Rectal smooth muscle tissue (tissue), 1 donor: ENCODE measurements around the gene NMU.
"Not testable (repeated sequence)": the region's sequence is repeated elsewhere in the genome, so short reads cannot be mapped to it uniquely, and the experiment has no call there.

Source experiments
- H3K27ac ChIP-seq: one replicate; pipeline ENCODE4 v1.7.0; 2013; ENCODE audit warnings: low read depth, low read length, inconsistent platforms
- H3K27me3 ChIP-seq: one replicate; pipeline ENCODE4 v1.7.0; 2013; ENCODE audit warnings: low read length; ENCODE audit not compliant: control insufficient read depth, insufficient read depth
- H3K36me3 ChIP-seq: one replicate; pipeline ENCODE4 v1.7.0; 2013; ENCODE audit warnings: low read length; ENCODE audit not compliant: control insufficient read depth, insufficient read depth
- H3K4me1 ChIP-seq: one replicate; pipeline ENCODE4 v1.7.0; 2013; ENCODE audit warnings: low read length; ENCODE audit not compliant: control insufficient read depth, insufficient read depth
- H3K4me3 ChIP-seq: one replicate; pipeline ENCODE4 v1.7.0; 2013; ENCODE audit warnings: low read length
- H3K9ac ChIP-seq: one replicate; pipeline ENCODE4 v1.7.0; 2013; ENCODE audit warnings: low read length

The NMU gene

GRCh38 chr4:55582773-55583172 is 53.3 kb downstream of the NMU start:
- not testable (repeated sequence) for H3K27me3 ChIP-seq, H3K27ac ChIP-seq, H3K4me1 ChIP-seq, H3K4me3 ChIP-seq, H3K36me3 ChIP-seq, H3K9ac ChIP-seq

- Histone ChIP-seq H3K4me1 (no peaks in the 10 kb centered on the region), H3K9ac (no peak overlapping the region), H3K27me3 (no peaks in the 10 kb centered on the region), H3K36me3 (no peaks in the 10 kb centered on the region), H3K27ac (no peak overlapping the region), H3K4me3 (no peak overlapping the region)
These were observed 57.6 kb downstream of the NMU start for GRCh38 chr4:55578341-55579010.

GRCh38 chr4:55575513-55575912 is 60.6 kb downstream of the NMU start:
- Histone ChIP-seq H3K27ac (no peak overlapping the region), H3K4me3 (no peak overlapping the region), H3K36me3 (no peaks in the 10 kb centered on the region), H3K27me3 (no peaks in the 10 kb centered on the region), H3K9ac (no peak overlapping the region), H3K4me1 (no peaks in the 10 kb centered on the region)

GRCh38 chr4:55574252-55574651 is 61.8 kb downstream of the NMU start:
- no peaks in the 10 kb centered on the region for H3K27me3 ChIP-seq
- no peak overlapping the region for H3K4me3 ChIP-seq
- no peak overlapping the region for H3K27ac ChIP-seq
- H3K9ac ChIP-seq = no peak overlapping the region
- H3K36me3 ChIP-seq = no peaks in the 10 kb centered on the region
- no peaks in the 10 kb centered on the region for H3K4me1 ChIP-seq

- H3K4me1 ChIP-seq = no peaks in the 10 kb centered on the region
- H3K9ac ChIP-seq = no peak overlapping the region
- H3K4me3 ChIP-seq = no peak overlapping the region
- H3K36me3 ChIP-seq = no peaks in the 10 kb centered on the region
- H3K27ac ChIP-seq = no peak overlapping the region
- H3K27me3 ChIP-seq = no peaks in the 10 kb centered on the region
These were observed 64.3 kb downstream of the NMU start for GRCh38 chr4:55571806-55572205.

GRCh38 chr4:55568905-55569504 is 67.1 kb downstream of the NMU start:
- Histone ChIP-seq H3K36me3 (no peaks in the 10 kb centered on the region), H3K27me3 (no peaks in the 10 kb centered on the region), H3K4me3 (no peak overlapping the region), H3K4me1 (no peaks in the 10 kb centered on the region), H3K27ac (no peak overlapping the region), H3K9ac (no peak overlapping the region)

- Histone ChIP-seq H3K27me3 (no peaks in the 10 kb centered on the region), H3K36me3 (no peaks in the 10 kb centered on the region), H3K9ac (no peak overlapping the region), H3K27ac (no peak overlapping the region), H3K4me3 (no peak overlapping the region), H3K4me1 (no peaks in the 10 kb centered on the region)
These were observed 74.2 kb downstream of the NMU start for GRCh38 chr4:55561889-55562288.

GRCh38 chr4:55560096-55560495 is 76.0 kb downstream of the NMU start:
- Histone ChIP-seq H3K4me3 (no peak overlapping the region), H3K27ac (no peak overlapping the region), H3K9ac (no peak overlapping the region), H3K36me3 (no peaks in the 10 kb centered on the region), H3K27me3 (no peaks in the 10 kb centered on the region), H3K4me1 (no peaks in the 10 kb centered on the region)

- Histone ChIP-seq H3K36me3 (no peaks in the 10 kb centered on the region), H3K9ac (no peak overlapping the region), H3K4me3 (no peak overlapping the region), H3K27me3 (no peaks in the 10 kb centered on the region), H3K4me1 (no peaks in the 10 kb centered on the region), H3K27ac (no peak overlapping the region)
These were observed 81.6 kb downstream of the NMU start for GRCh38 chr4:55554453-55555030.

GRCh38 chr4:55553441-55554201 is 82.5 kb downstream of the NMU start:
- peak overlapping the region; percentile 50 for H3K27ac ChIP-seq
- no peaks in the 10 kb centered on the region for H3K4me1 ChIP-seq
- H3K9ac ChIP-seq = no peak overlapping the region
- H3K27me3 ChIP-seq = no peaks in the 10 kb centered on the region
- H3K4me3 ChIP-seq = peak overlapping the region; percentile 47
- H3K36me3 ChIP-seq = no peaks in the 10 kb centered on the region

- not testable (repeated sequence) for H3K27me3 ChIP-seq, H3K4me3 ChIP-seq, H3K36me3 ChIP-seq, H3K4me1 ChIP-seq, H3K9ac ChIP-seq, H3K27ac ChIP-seq
These were observed 84.1 kb downstream of the NMU start for GRCh38 chr4:55551964-55552363.

- no peak overlapping the region for H3K9ac ChIP-seq
These were observed 86.2 kb downstream of the NMU start for GRCh38 chr4:55549888-55550287.

More at GRCh38 chr4:55549888-55550287, 86.2 kb downstream of the NMU start:
- Histone ChIP-seq H3K27me3 (no peaks in the 10 kb centered on the region), H3K36me3 (no peaks in the 10 kb centered on the region), H3K27ac (no peak overlapping the region), H3K4me3 (no peak overlapping the region), H3K4me1 (peaks cover 8% of the 10 kb centered on the region)
